Cardiac muscle cell (in vitro differentiated cells and primary cell): ENCODE data around the gene BBLN. TPM values are rescaled to one million over a fixed set of nuclear protein-coding genes. Genes with fewer than 3 reads are reported as not detected.

ENCODE experiments used
- DNase-seq, 2 donors: peaks; one replicate each; pipeline versions ENCODE4 v3.0.0 to v3.0.0-alpha.2; 2010 to 2017; ENCODE audit warnings: low read depth in 1 of 2, low spot score in 1 of 2
- H3K27ac ChIP-seq: fragments of 200-600 bp; sonication (generic); 2 replicates; pipeline ENCODE4 v1.5.1; 2016
- H3K27me3 ChIP-seq: fragments of 200-600 bp; sonication (generic); 2 replicates; pipeline ENCODE4 v1.6.0; 2016; ENCODE audit warnings: control low read depth
- H3K36me3 ChIP-seq: fragments of 200-600 bp; sonication (generic); 2 replicates; pipeline ENCODE4 v1.5.1; 2016; ENCODE audit warnings: control low read depth
- H3K4me1 ChIP-seq: fragments of 200-600 bp; sonication (generic); 2 replicates; pipeline ENCODE4 v1.8.1; 2017; ENCODE audit warnings: low read depth, mild to moderate bottlenecking, mixed run types
- H3K4me3 ChIP-seq: fragments of 200-600 bp; sonication (generic); 2 replicates; pipeline ENCODE4 v1.5.1; 2016; ENCODE audit warnings: mild to moderate bottlenecking
- H3K9me3 ChIP-seq: fragments of 200-600 bp; sonication (generic); 2 replicates; pipeline ENCODE4 v1.5.1; 2017; ENCODE audit warnings: low read depth, mild to moderate bottlenecking, control low read depth
- polyA plus RNA-seq: library from polyadenylated mRNA; unstranded; fragments of >200 nt; fragmentation: Nextera tagmentation; extraction: Ambion mirVana; gene quantifications from 2 replicates; pipeline ENCODE4 v1.2.1, GENCODE V29; 2016
- total RNA-seq: library from RNA; depleted of rRNA; stranded (reverse); fragments of >200 nt; gene quantifications from 2 replicates; pipeline ENCODE4 v1.2.3, GENCODE V29; 2016
- TF ChIP-seq, protein P1 (sequence below): IDR thresholded peaks from 2 replicates; pipeline ENCODE4 v1.5.1; 2012; ENCODE audit warnings: low read depth, mild to moderate bottlenecking, low read length

BBLN gene
- total and polyA plus RNA-seq, 2 experiments from 2014 or later, result 243 to 729 TPM

- H3K27ac ChIP-seq, result no peak overlapping the region
- TF ChIP-seq, protein P1, sequence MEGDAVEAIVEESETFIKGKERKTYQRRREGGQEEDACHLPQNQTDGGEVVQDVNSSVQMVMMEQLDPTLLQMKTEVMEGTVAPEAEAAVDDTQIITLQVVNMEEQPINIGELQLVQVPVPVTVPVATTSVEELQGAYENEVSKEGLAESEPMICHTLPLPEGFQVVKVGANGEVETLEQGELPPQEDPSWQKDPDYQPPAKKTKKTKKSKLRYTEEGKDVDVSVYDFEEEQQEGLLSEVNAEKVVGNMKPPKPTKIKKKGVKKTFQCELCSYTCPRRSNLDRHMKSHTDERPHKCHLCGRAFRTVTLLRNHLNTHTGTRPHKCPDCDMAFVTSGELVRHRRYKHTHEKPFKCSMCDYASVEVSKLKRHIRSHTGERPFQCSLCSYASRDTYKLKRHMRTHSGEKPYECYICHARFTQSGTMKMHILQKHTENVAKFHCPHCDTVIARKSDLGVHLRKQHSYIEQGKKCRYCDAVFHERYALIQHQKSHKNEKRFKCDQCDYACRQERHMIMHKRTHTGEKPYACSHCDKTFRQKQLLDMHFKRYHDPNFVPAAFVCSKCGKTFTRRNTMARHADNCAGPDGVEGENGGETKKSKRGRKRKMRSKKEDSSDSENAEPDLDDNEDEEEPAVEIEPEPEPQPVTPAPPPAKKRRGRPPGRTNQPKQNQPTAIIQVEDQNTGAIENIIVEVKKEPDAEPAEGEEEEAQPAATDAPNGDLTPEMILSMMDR, result no peak
- H3K27me3 ChIP-seq, result no peaks in the 10 kb centered on the region
- no peaks in the 10 kb centered on the region for H3K36me3 ChIP-seq
- DNase-seq, result peak in 1 of 2 donors; percentile 23
- no peak overlapping the region for H3K4me3 ChIP-seq
- no peaks in the 10 kb centered on the region for H3K4me1 ChIP-seq
- no peaks in the 10 kb centered on the region for H3K9me3 ChIP-seq
These were observed 23.0 kb upstream of the BBLN start for GRCh38 chr9:128136816-128137793.

GRCh38 chr9:128138001-128138400 lies 22.1 kb upstream of the BBLN start:
- no peaks in the 10 kb centered on the region for H3K9me3 ChIP-seq
- H3K27ac ChIP-seq, result no peak overlapping the region
- no peaks in the 10 kb centered on the region for H3K4me1 ChIP-seq
- TF ChIP-seq, protein P1, result no peak
- H3K36me3 ChIP-seq, result no peaks in the 10 kb centered on the region
- no peak for DNase-seq
- H3K27me3 ChIP-seq, result no peaks in the 10 kb centered on the region
- no peak overlapping the region for H3K4me3 ChIP-seq

DNA sequence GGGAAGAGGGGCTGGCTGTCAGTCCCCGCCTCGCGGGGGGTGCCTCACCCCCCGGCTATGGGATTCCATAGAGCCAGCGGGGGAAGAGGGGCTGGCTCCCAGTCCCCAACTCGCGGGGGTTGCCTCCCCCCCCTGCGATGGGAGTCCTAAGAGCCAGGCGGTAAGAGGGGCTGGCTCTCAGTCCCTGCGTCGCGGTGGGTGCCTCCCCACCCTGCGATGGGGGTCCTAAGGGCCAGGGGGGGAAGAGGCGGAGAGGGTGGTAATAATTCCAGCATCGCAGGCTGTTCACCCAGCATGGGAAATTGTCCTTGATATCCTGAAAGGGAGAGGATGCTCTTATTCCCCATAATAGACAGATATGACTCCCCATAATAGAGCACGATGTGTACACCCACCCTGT lies 20.4 kb upstream of the BBLN start:
- no peak for DNase-seq
- Histone ChIP-seq H3K9me3 (no peaks in the 10 kb centered on the region), H3K4me3 (no peak overlapping the region), H3K27me3 (no peaks in the 10 kb centered on the region), H3K4me1 (no peaks in the 10 kb centered on the region), H3K36me3 (no peaks in the 10 kb centered on the region), H3K27ac (no peak overlapping the region)
- TF ChIP-seq, protein P1, result no peak

DNA sequence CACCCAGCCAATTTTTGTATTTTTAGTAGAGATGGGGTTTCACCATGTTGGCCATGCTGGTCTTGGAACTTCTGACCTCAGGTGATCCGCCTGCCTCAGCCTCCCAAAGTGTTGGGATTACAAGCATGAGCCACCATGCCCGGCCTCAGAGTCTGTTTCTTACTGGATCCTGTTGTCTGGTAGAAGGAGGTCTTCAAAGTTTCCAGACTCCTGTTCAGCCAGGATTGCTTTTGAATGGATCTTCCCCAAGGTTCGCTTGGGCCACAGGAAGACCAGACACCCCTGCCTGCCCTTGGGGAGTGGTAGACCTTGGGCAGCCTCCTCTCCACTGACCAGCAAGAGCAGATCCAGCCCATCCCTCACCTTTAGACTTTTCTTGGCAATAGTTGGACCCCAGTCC lies 18.5 kb upstream of the BBLN start:
- Histone ChIP-seq H3K27ac (no peak overlapping the region), H3K4me1 (no peaks in the 10 kb centered on the region), H3K9me3 (no peaks in the 10 kb centered on the region), H3K36me3 (no peaks in the 10 kb centered on the region), H3K27me3 (no peaks in the 10 kb centered on the region), H3K4me3 (no peak overlapping the region)
- no peak for DNase-seq
- TF ChIP-seq, protein P1, result no peak

DNA sequence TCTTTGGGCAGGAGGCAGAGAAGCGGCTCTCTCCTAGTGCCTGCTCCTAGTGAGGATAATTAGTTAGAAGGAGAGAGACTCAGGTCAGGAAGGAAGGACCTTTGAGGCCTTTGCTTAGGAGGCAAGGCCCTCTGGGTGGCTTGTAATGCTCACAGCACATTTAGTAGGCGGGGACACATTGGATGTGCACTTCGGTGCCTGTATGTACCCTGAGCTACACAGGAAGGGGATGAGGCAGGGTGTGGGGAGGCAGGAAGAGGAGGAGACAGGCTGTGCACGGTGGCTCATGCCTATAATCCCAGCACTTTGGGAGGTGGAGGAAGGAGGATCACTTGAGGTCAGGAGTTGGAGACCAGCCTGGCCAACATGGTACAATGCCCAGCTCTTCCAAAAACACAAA lies 18.0 kb upstream of the BBLN start:
- DNase-seq, result no peak

More for the DNA sequence above, 18.0 kb upstream of the BBLN start:
- H3K27me3 ChIP-seq, result no peaks in the 10 kb centered on the region
- no peaks in the 10 kb centered on the region for H3K4me1 ChIP-seq
- H3K9me3 ChIP-seq, result no peaks in the 10 kb centered on the region
- no peaks in the 10 kb centered on the region for H3K36me3 ChIP-seq
- H3K4me3 ChIP-seq, result no peak overlapping the region
- TF ChIP-seq, protein P1, result no peak
- no peak overlapping the region for H3K27ac ChIP-seq
